Measurements from ENCODE around the gene CLCN6.

GRCh38 chr1:11806307-11806936 lies 431 bp downstream of the CLCN6 start:
- TF ChIP-seq POLR2AphosphoS5 (IDR thresholded peaks at IDR 0.05; ENCODE audit: low read depth, low read length) (no peak), TAF1 (IDR thresholded peaks at IDR 0.05; ENCODE audit: borderline replicate concordance, low read depth, low read length) (no peak)

Measured in GM12892 (cell line).